H1 (cell line): ENCODE data around the gene TBC1D17. TPM values are rescaled to one million over a fixed set of nuclear protein-coding genes. Genes with fewer than 3 reads are reported as not detected.
A peak's percentile ranks its signal among the peaks of the same experiment; 100 is the strongest.

Experiments used
- BACH1 ChIP-seq: IDR thresholded peaks from 2 replicates; pipeline ENCODE4 v1.6.1; 2012; ENCODE audit warnings: low read length, improper control_type of control experiment
- CTCF ChIP-seq, 3 experiments: IDR thresholded peaks; 1 replicate in 2 of 3; 2 replicates in 1 of 3; pipeline versions ENCODE4 v1.5.1 to v1.6.1; 2011; ENCODE audit warnings: low read length in 3 of 3, mild to moderate bottlenecking in 3 of 3, inconsistent platforms in 2 of 3, low read depth in 1 of 3, moderate library complexity in 1 of 3; ENCODE audit not compliant: insufficient read depth in 1 of 3; ENCODE audit errors: control extremely low read depth in 1 of 3
- E2F6 ChIP-seq: IDR thresholded peaks from 2 replicates; pipeline ENCODE4 v1.6.1; 2012; ENCODE audit warnings: inconsistent platforms
- EP300 ChIP-seq, 2 experiments: IDR thresholded peaks; 1 replicate in 1 of 2; 2 replicates in 1 of 2; pipeline ENCODE4 v1.6.1; 2011 to 2012; ENCODE audit warnings: low read depth in 2 of 2, low read length in 2 of 2, mild to moderate bottlenecking in 2 of 2, borderline replicate concordance in 1 of 2, inconsistent platforms in 1 of 2, moderate library complexity in 1 of 2
- GTF2F1 ChIP-seq: IDR thresholded peaks from 2 replicates; pipeline ENCODE4 v1.6.1; 2012; ENCODE audit warnings: low read depth, low read length, improper control_type of control experiment, borderline replicate concordance
- JUND ChIP-seq: IDR thresholded peaks from 2 replicates; pipeline ENCODE4 v1.6.1; 2011; ENCODE audit warnings: mild to moderate bottlenecking, improper control_type of control experiment, low read length
- MAFK ChIP-seq: IDR thresholded peaks from 2 replicates; pipeline ENCODE4 v1.6.1; 2012; ENCODE audit warnings: low read depth, mild to moderate bottlenecking, improper control_type of control experiment, low read length
- PHF8 ChIP-seq: fragments of 200-600 bp; sonication (generic); conservative IDR thresholded peaks from 2 replicates; pipeline ENCODE4 v1.7.1; 2012; ENCODE audit warnings: low read depth, mild to moderate bottlenecking, inconsistent platforms, low read length, moderate library complexity
- POLR2A ChIP-seq, 2 experiments: IDR thresholded peaks; 1 replicate in 1 of 2; 2 replicates in 1 of 2; pipeline ENCODE4 v1.6.1; 2011; ENCODE audit warnings: low read depth in 2 of 2, low read length in 2 of 2, mild to moderate bottlenecking in 2 of 2; ENCODE audit errors: control extremely low read depth in 1 of 2
- POLR2AphosphoS5 ChIP-seq: IDR thresholded peaks from 2 replicates; pipeline ENCODE4 v1.6.1; 2011; ENCODE audit warnings: low read depth, low read length
- RNF2 ChIP-seq: fragments of 200-900, 300-1000 bp; sonication (generic); IDR thresholded peaks from 2 replicates; pipeline ENCODE4 v1.7.1; 2016; ENCODE audit warnings: borderline replicate concordance, low read depth, mild to moderate bottlenecking, antibody characterized with exemption, low read length; ENCODE audit not compliant: poor library complexity, severe bottlenecking; ENCODE audit errors: missing control alignments
- SIN3A ChIP-seq, 2 experiments: IDR thresholded peaks in 1 of 2; conservative IDR thresholded peaks in 1 of 2; 2 replicates each; pipeline ENCODE4 v1.6.1; 2011 to 2012; ENCODE audit warnings: low read length in 2 of 2, improper control_type of control experiment in 1 of 2, low read depth in 1 of 2, mild to moderate bottlenecking in 1 of 2
- USF2 ChIP-seq: IDR thresholded peaks from 2 replicates; pipeline ENCODE4 v1.6.1; 2011; ENCODE audit warnings: low read length, improper control_type of control experiment
- polyA plus RNA-seq, 7 experiments: library from polyadenylated mRNA; depleted of rRNA in 3 of 7; stranded (reverse) in 5 of 7; unstranded in 2 of 7; fragments of >200 nt in 5 of 7; fragments of 200-250 nt in 2 of 7; gene quantifications; 1 replicate in 5 of 7; 2 replicates in 1 of 7; 4 replicates in 1 of 7; pipeline versions ENCODE4 v1.2.1 to v1.2.3, GENCODE V29; 2011 to 2013; ENCODE audit warnings: missing spikeins in 2 of 7, mixed read lengths in 2 of 7
- total RNA-seq: library from RNA; stranded (reverse); fragmentation: NEBNext Ultra II Directional; extraction: Animal tissue kit (Norgen Biotek cat#: 25700); gene quantifications from 2 replicates; pipeline ENCODE4 v1.2.1, GENCODE V29; 2021

Gene TBC1D17
- total and polyA plus RNA-seq, 2 of the 8 experiments (the other 6 are each of a cell fraction or from before 2014, with no cell fraction given) = 30.3 to 44.9 TPM

- TF ChIP-seq RNF2 = no peak
- TF ChIP-seq EP300 (IDR thresholded peaks at IDR 0.05; ENCODE audit: borderline replicate concordance in 1 of 2, low read depth in 2 of 2, low read length in 2 of 2) = 0 out of 3 replicates have a peak, but pooled peaks of 1 of the 2 experiments have one; percentile 8
- peak; percentile 100 for TF ChIP-seq E2F6
- peak in 1 of 3 experiments; percentile 4; a peak in 1 of 4 replicates for TF ChIP-seq CTCF (IDR thresholded peaks at IDR 0.05; ENCODE audit: control extremely low read depth in 1 of 3, insufficient read depth in 1 of 3, low read depth in 1 of 3, low read length in 3 of 3)
- TF ChIP-seq PHF8 = peak; percentile 89
- peak in 1 of 2 experiments; percentile 92; a peak in 2 of 3 replicates for TF ChIP-seq POLR2A (IDR thresholded peaks at IDR 0.05; ENCODE audit: control extremely low read depth in 1 of 2, low read depth in 2 of 2, low read length in 2 of 2)
- TF ChIP-seq JUND = no peak
- peak; percentile 36; the same call in 1 of the 2 replicates for TF ChIP-seq GTF2F1
- TF ChIP-seq USF2 = no peak
- TF ChIP-seq MAFK = no peak
- TF ChIP-seq POLR2AphosphoS5 = peak; percentile 63; the same call in 1 of the 2 replicates
- TF ChIP-seq SIN3A (conservative IDR thresholded peaks at IDR 0.05 in 1 of 2, IDR thresholded peaks at IDR 0.05 in 1 of 2; ENCODE audit: low read depth in 1 of 2, low read length in 2 of 2) = 0 out of 4 replicates have a peak, but pooled peaks of 1 of the 2 experiments have one; percentile 16
- TF ChIP-seq BACH1 = peak; percentile 55
These were observed 51.7 kb downstream of the TBC1D17 start, which contains the start of the genes ATF5 and NUP62 (continued) for GRCh38 chr19:49929121-49929610.
